ENCODE results near the gene LMBR1.
"Not testable (repeated sequence)": the region's sequence is repeated elsewhere in the genome, so short reads cannot be mapped to it uniquely, and the experiment has no call there.

LMBR1 gene

DNA sequence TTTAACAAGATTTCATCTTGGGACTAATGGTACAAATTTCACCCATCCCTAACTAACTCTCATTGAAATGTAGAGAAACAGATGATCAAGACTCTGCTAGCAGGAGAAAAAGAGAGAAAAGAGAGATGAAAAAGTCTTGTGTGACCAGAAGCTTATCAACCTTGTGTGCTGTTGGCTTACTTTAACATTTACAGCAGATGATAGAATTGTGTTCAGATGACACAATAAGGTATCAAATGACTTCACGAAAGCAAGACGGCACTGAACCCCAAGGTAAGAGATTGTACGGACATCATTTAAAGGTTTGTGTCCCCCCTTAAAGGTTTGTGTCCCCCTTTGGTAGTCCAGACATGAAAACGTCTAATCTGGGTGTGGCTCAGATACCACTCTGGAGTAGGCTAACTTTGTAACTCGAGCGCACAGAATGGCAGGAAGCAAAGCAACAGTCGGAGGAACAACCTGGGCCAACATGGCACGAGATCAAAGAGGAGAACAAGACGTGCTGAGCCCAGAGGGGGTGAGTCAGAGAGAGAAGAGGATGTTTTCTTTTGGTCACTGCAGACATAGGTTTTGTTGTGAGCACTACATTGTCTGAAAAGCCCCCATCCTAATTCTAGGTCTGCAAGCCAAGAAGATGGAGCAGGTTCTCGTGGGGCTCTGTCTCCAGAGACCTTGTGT, 10.4 kb upstream of the LMBR1 start:
- peak; percentile 50 for DNase-seq (ENCODE audit: low read depth)

DNA sequence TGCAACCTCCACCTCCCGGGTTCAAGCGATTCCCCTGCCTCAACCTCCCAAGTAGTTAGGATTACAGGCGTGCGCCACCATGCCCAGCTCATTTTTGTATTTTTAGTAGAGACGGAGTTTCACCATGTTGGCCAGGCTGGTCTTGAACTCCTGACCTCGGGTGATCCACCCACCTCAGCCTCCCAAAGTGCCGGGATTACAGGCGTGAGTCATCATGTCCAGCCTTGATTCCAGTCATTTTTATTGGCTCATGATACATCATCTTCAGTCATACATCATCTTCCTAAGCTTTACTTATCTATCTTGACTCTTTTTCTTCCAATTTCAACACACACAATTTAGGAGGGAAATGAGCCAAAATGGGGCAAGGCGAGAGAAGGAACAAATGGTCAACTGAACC, 7.1 kb upstream of the LMBR1 start:
- DNase-seq (ENCODE audit: low read depth) = not testable (repeated sequence)

- no peak for DNase-seq (ENCODE audit: low read depth)
These were observed 6.0 kb upstream of the LMBR1 start for GRCh38 chr7:156898938-156899337.

- DNase-seq (ENCODE audit: low read depth) = no peak
These were observed 4.7 kb upstream of the LMBR1 start for GRCh38 chr7:156897673-156898072.

DNA sequence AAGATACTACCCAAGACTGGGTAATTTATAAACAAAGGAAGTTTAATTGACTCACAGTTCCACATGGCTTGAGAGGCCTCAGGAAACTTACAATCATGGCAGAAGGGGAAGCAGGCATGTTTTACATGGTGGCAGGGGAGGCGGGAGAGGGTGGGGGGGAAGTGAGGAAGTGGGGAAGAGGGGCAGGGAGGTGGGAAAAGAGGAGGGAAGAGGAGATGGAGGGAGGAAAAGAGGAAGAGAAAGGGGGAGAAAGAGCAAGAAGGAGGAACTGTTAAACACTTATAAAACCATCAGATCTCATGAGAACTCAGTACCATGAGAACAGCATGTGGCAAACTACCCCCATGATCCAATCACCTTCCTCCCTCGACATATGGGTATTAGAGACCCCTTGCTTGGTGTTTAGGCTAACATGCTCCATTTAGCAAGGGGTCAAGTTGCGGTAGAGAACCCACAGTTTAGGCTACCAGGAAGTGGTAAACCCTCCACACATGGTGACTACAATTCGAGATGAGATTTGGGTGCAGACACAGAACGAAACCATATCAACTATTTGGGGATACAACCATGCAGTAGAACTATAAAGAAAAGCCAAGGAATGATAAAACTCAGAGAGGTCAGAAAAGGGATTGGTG, 3.5 kb upstream of the LMBR1 start:
- no peak for DNase-seq (ENCODE audit: low read depth)

GRCh38 chr7:156895024-156895780, 2.2 kb upstream of the LMBR1 start:
- no peak for DNase-seq (ENCODE audit: low read depth)

DNA sequence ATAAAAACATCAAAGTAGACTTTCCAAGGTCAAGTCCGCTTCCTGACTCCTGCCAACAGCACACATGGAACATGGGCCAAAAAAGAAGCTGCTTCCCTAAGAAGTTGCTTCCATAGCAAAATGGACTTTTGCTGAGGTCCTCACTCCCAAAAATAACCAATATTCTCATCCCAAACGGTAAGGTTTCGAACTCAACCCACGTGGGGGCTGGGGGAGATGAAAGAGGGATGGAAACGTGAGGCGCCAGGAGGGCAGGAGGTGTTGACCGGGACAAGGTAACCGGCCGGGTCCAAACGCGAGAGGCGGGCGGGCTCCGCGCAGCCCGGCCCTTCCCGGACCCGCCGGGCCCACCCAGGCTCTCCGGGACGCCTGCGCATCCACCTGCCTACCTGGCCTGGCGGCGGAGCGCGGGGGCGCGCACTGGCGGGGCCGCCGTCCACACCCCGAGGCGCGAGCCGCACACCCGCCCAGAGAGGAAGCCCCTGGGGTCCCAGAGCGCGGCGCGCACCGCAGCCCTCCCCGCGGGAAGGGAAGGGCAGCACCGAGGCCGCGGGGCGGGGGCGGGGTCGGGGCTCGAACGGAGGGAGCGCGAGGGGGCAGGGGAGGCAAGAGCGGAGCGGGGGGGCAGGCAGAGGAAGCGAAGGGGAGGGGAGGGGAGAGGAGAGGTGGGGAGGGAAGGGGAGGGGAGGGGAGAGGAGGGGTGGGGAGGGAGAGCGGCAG, 742 bp downstream of the LMBR1 start:
- peak; percentile 64 for DNase-seq (ENCODE audit: low read depth)

GRCh38 chr7:156889746-156890145, 3.2 kb downstream of the LMBR1 start:
- DNase-seq (ENCODE audit: low read depth) = no peak

GRCh38 chr7:156889089-156889488, 3.9 kb downstream of the LMBR1 start:
- no peak for DNase-seq (ENCODE audit: low read depth)

DNA sequence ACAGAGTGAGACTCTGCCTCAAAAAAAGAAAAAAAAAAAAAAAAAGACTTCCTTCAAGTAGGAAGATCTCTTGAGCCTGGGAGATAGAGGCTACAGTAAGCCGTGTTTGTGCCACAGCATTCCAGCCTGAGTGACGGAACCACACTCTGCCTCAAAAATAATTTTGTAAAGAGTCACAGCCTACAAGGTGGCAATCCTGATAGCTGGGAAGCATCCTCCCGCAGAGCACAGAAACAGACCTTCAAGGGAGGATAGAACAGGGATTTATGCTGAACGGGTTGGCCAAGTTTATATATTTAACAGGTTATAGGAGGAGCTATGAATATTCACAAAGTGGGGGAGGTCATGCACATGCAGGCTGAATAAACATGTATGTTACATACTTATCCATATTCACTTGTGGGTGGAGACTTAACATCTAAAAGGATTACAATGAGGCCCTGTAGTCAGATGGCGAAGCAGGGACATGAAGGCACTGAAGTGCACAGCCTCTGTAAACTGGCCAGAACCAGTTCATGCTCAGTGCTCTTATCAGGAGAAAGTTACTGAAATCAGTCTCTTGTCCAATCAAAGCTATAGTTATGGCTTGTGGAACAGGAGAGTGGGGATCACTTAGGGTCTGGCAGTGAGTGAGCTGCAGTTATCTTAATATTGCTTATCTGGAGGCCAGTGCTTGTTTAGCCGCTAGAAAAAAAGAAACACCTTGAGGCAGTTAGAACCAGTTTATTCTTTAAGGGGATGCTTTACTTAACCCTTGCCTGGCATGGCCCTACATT, 6.8 kb downstream of the LMBR1 start:
- no peak for DNase-seq (ENCODE audit: low read depth)

DNA sequence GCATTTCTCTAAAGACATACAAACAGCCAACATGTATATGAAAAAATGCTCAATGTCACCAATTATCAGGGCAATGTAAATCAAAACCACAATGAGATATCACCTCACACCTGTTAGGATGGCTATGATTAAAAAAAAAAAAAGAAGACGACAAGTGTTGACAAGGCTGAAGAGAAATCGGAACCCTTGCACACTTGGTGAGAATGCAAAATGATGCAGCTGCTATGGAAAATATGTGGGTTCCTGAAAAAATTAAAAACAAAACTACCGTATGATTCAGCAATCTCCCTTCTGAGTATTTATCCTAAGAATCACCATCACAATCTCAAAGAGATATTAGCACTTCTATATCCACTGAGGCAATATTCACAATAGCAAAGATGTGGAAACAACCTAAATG, 11.3 kb downstream of the LMBR1 start:
- DNase-seq (ENCODE audit: low read depth) = no peak

DNA sequence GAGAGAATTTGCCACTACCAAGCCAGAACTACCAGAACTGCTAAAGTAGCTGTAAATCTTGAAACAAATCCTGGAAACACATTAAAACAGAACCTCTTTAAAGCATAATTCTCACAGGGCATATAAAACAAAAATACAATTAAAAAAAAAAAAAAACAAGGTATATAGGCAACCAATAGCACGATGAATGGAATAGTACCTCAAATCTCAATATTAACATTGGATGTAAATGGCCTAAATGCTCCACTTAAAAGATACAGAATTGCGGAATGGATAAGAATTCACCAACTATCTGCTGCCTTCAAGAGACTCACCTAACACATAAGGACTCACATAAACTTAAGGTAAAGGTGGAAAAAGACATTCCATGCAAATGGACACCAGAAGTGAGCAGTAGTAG, 17.2 kb downstream of the LMBR1 start:
- no peak for DNase-seq (ENCODE audit: low read depth)

GRCh38 chr7:156868363-156868762, 24.6 kb downstream of the LMBR1 start:
- DNase-seq (ENCODE audit: low read depth) = not testable (repeated sequence)

DNA sequence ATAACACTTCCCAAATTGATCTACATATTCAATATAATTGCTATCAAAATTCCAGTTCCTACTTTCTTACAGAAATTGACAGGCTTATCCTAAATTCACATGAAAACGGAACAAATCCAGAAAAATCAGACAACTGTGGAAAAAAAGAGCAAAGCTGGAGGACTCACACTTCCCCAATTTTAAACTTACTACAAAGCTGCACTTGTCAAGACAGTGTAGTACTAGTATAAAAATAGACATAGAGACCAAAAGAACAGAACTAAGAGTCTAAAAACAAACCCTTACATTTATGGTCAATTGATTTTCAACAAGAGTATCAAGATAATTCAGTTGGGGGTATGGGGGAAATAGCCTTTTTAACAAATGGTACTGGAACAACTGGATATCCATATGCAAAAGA, 27.5 kb downstream of the LMBR1 start:
- no peak for DNase-seq (ENCODE audit: low read depth)

- DNase-seq (ENCODE audit: low read depth) = not testable (repeated sequence)
These were observed 31.0 kb downstream of the LMBR1 start for GRCh38 chr7:156862022-156862421.

DNA sequence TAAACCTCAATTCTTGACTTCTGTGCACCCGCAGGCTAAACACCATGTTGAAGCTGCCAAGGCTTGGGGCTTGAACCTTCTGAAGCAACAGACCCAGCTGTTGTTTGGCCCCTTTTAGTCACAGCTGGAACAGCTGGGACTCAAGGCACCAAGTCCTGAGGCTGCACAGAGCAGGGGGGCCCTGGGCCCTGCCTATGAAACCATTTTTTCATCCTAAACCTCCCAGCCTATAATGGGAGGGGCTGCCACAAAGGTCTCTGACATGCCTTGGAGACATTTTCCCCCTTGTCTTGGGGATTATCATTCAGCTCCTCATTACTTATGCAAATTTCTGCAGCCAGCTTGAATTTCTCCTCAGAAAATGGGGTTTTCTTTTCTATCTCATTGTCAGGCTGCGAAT, 31.8 kb downstream of the LMBR1 start:
- DNase-seq (ENCODE audit: low read depth) = no peak

- not testable (repeated sequence) for DNase-seq (ENCODE audit: low read depth)
These were observed 32.9 kb downstream of the LMBR1 start for GRCh38 chr7:156860099-156860498.

- DNase-seq (ENCODE audit: low read depth) = no peak
These were observed 34.5 kb downstream of the LMBR1 start for GRCh38 chr7:156858523-156858922.

DNA sequence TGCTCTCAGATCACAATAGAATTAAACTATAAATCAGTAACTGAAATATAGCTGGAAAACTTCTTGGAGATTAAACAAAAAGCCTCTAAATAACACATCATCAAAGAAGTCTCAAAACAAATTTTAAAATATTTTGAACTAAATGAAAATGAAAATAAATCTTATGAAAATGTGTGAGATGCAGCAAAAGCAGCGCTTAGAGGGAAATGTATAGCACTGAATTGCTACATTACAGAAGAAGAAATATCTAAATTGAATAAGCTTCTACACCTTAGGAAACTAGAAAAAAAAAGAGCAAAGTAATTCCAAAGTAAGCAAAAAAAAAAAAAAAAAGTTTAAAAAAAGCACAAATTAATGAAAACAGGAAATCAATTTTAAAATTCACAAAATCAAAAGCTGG, 35.2 kb downstream of the LMBR1 start:
- no peak for DNase-seq (ENCODE audit: low read depth)

DNA sequence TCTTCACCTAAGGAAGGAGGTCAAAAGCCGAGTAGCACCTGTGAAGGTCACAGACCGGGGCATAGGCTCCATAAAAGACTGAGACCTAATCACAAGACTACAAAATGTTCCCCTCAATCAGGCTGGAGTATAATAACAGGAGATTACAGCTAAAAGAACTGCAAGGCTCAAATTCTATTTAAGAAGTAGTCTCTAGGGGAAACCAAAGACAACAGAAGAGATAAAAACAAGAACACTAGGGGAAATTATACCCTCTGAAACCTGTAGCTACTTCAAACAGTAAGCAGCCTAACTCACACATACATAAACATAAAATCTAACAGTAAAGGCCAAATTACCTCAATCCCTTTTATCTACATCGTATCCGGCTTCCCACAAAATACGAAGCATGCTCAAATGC, 38.3 kb downstream of the LMBR1 start:
- DNase-seq (ENCODE audit: low read depth) = no peak

GRCh38 chr7:156848979-156849378, 44.0 kb downstream of the LMBR1 start:
- DNase-seq (ENCODE audit: low read depth) = no peak
